HCT116 (cell line): ENCODE data around the gene NPPC. TPM values are rescaled to one million over a fixed set of nuclear protein-coding genes. Genes with fewer than 3 reads are reported as not detected.

Experiments
- ATAC-seq: fragments of 200-7000 bp; cut with Tn5 transposase; 2 replicates; pipeline ENCODE4 v1.9.1; 2020; ENCODE audit warnings: mild to moderate bottlenecking, moderate library complexity
- BruUV-seq: library from RNA; stranded (reverse); fragments of 400-500 nt; replicated peaks from 2 replicates; lab custom pipeline; 2021; lab: Mats Ljungman, UMichigan
- CTCF ChIA-PET: fragments of 300-600 bp; sonication (Branson Sonifier 250); formaldehyde crosslinking; loops from one replicate; lab custom pipeline; 2021; ENCODE audit warnings: antibody characterized with exemption; lab: Charles Lee
- POLR2A ChIA-PET: fragments of 300-600, 350-600 bp; sonication (Branson Sonifier 250); formaldehyde crosslinking; loops from one replicate; lab custom pipeline; 2021; ENCODE audit warnings: antibody characterized with exemption; lab: Charles Lee
- RAD21 ChIA-PET, 2 experiments: fragments of 300-600 bp; sonication (Branson Sonifier 250); formaldehyde crosslinking; loops; one replicate each; lab custom pipeline; 2023; ENCODE audit warnings: low total read pairs in 2 of 2; ENCODE audit not compliant: uncharacterized antibody in 2 of 2, unreplicated experiment in 2 of 2, low non-redundant PET in 1 of 2; lab: Charles Lee
- DNase-seq: peaks from one replicate; pipeline ENCODE4 v3.0.0-alpha.2; 2010; ENCODE audit warnings: low read depth, low spot score
- H2AFZ ChIP-seq: fragments of 200-600 bp; shearing (Covaris generic), sonication (generic); 2 replicates; pipeline ENCODE4 v1.6.1; 2017; ENCODE audit warnings: low read depth, mixed run types, mixed read lengths, antibody characterized with exemption, low read length; ENCODE audit not compliant: poor library complexity, severe bottlenecking
- H3K27ac ChIP-seq: 2 replicates; pipeline ENCODE4 v1.5.1; 2012; ENCODE audit warnings: low read depth, low read length
- H3K27me3 ChIP-seq: fragments of 200-600 bp; sonication (generic); 2 replicates; pipeline ENCODE4 v1.6.1; 2016; ENCODE audit warnings: mixed run types, low read length, mixed read lengths; ENCODE audit not compliant: insufficient read depth
- H3K36me3 ChIP-seq, 2 experiments: fragments of 200-500 bp in 1 of 2; fragments of 200-600 bp in 1 of 2; sonication (Bioruptor generic) in 1 of 2; sonication (generic) in 1 of 2; 2 replicates each; pipeline versions ENCODE4 v1.5.1 to v1.6.1; 2014 to 2016; ENCODE audit warnings: low read length in 2 of 2, inconsistent platforms in 1 of 2, mixed read lengths in 1 of 2, mixed run types in 1 of 2; ENCODE audit not compliant: insufficient read depth in 2 of 2, control insufficient read depth in 1 of 2
- H3K4me1 ChIP-seq, 2 experiments: fragments of 200-600 bp in 1 of 2; sonication (generic) in 1 of 2; 2 replicates each; pipeline versions ENCODE4 v1.5.1 to v1.6.1; 2012 to 2017; ENCODE audit warnings: low read length in 2 of 2, inconsistent platforms in 1 of 2, mild to moderate bottlenecking in 1 of 2, mixed read lengths in 1 of 2, mixed run types in 1 of 2, moderate library complexity in 1 of 2; ENCODE audit not compliant: insufficient read depth in 2 of 2, control insufficient read depth in 1 of 2
- H3K4me2 ChIP-seq: fragments of 200-600 bp; sonication (generic); 2 replicates; pipeline ENCODE4 v1.6.1; 2017; ENCODE audit warnings: mixed run types, low read length, mixed read lengths
- H3K4me3 ChIP-seq, 2 experiments: fragments of 200-600 bp in 1 of 2; sonication (generic) in 1 of 2; replicated peaks in 1 of 2; 2 replicates each; pipeline ENCODE4 v1.5.1; 2011 to 2016; ENCODE audit warnings: low read length in 2 of 2, control low read depth in 1 of 2, low read depth in 1 of 2, mild to moderate bottlenecking in 1 of 2, mixed read lengths in 1 of 2, mixed run types in 1 of 2
- H3K79me2 ChIP-seq: fragments of 200-600 bp; sonication (generic); 2 replicates; pipeline ENCODE4 v1.6.1; 2017; ENCODE audit warnings: mild to moderate bottlenecking, mixed run types, low read length, moderate library complexity, mixed read lengths; ENCODE audit not compliant: insufficient read depth
- H3K9ac ChIP-seq: fragments of 200-600 bp; sonication (generic); 2 replicates; pipeline ENCODE4 v1.6.1; 2016; ENCODE audit warnings: low read length, mixed read lengths
- H3K9me2 ChIP-seq: fragments of 200-600 bp; sonication (generic), shearing (Covaris generic); 2 replicates; pipeline ENCODE4 v1.6.1; 2017; ENCODE audit warnings: mixed run types, mild to moderate bottlenecking, moderate library complexity; ENCODE audit not compliant: insufficient read depth
- H3K9me3 ChIP-seq, 2 experiments: fragments of 200-500 bp in 1 of 2; fragments of 200-600 bp in 1 of 2; sonication (Bioruptor generic) in 1 of 2; sonication (generic) in 1 of 2; 2 replicates each; pipeline ENCODE4 v1.6.1; 2014 to 2017; ENCODE audit warnings: low read length in 2 of 2, mixed read lengths in 2 of 2, inconsistent platforms in 1 of 2, low read depth in 1 of 2, mild to moderate bottlenecking in 1 of 2, mixed run types in 1 of 2, moderate library complexity in 1 of 2; ENCODE audit not compliant: control insufficient read depth in 1 of 2, insufficient read depth in 1 of 2
- H4K20me1 ChIP-seq: fragments of 200-600 bp; sonication (generic), shearing (Covaris generic); 2 replicates; pipeline ENCODE4 v1.6.1; 2017; ENCODE audit warnings: mixed run types, mild to moderate bottlenecking, moderate library complexity; ENCODE audit not compliant: insufficient read depth
- CBX3 ChIP-seq: IDR thresholded peaks from 2 replicates; pipeline ENCODE4 v1.6.1; 2012; ENCODE audit warnings: low read depth
- CEBPB ChIP-seq: IDR thresholded peaks from 2 replicates; pipeline ENCODE4 v1.6.1; 2012; ENCODE audit warnings: low read depth
- EGR1 ChIP-seq: IDR thresholded peaks from 2 replicates; pipeline ENCODE4 v1.6.1; 2012; ENCODE audit warnings: low read depth
- ELF1 ChIP-seq: IDR thresholded peaks from 2 replicates; pipeline ENCODE4 v1.6.1; 2012; ENCODE audit warnings: low read depth, borderline replicate concordance
- EZH2 ChIP-seq: fragments of 200-600 bp; sonication (generic); IDR thresholded peaks from 2 replicates; pipeline ENCODE4 v1.6.1; 2017; ENCODE audit warnings: antibody characterized with exemption, mixed run types
- FOSL1 ChIP-seq: IDR thresholded peaks from 2 replicates; pipeline ENCODE4 v1.6.1; 2012; ENCODE audit warnings: low read depth
- JUND ChIP-seq: IDR thresholded peaks from 2 replicates; pipeline ENCODE4 v1.6.1; 2012
- SP1 ChIP-seq: IDR thresholded peaks from 2 replicates; pipeline ENCODE4 v1.6.1; 2012; ENCODE audit warnings: low read depth
- SRF ChIP-seq: IDR thresholded peaks from 2 replicates; pipeline ENCODE4 v1.6.1; 2012; ENCODE audit warnings: low read depth
- YY1 ChIP-seq: IDR thresholded peaks from 2 replicates; pipeline ENCODE4 v1.6.1; 2011; ENCODE audit warnings: low read length, low read depth, moderate library complexity, mild to moderate bottlenecking; ENCODE audit not compliant: insufficient replicate concordance; ENCODE audit errors: extremely low read depth
- ZBTB33 ChIP-seq: IDR thresholded peaks from 2 replicates; pipeline ENCODE4 v1.6.1; 2011; ENCODE audit warnings: mild to moderate bottlenecking, low read length, moderate library complexity; ENCODE audit not compliant: insufficient replicate concordance; ENCODE audit errors: extremely low read depth
- ZFX ChIP-seq: fragments of 450-650 bp; IDR thresholded peaks from 2 replicates; pipeline ENCODE4 v1.6.1; 2017
- ZNF274 ChIP-seq: fragments of 200-500 bp; sonication (Bioruptor generic); IDR thresholded peaks from 2 replicates; pipeline ENCODE4 v1.6.1; 2014; ENCODE audit warnings: mild to moderate bottlenecking, low read depth, low read length, inconsistent platforms
- intact Hi-C: fragments of 100-400 bp; cut with micrococcal nuclease; formaldehyde crosslinking; loops from 2 replicates; pipeline ENCODE4 v1.10.0; 2022
- total RNA-seq: library from RNA; stranded (reverse); gene quantifications from one replicate; pipeline ENCODE4 v1.2.1, GENCODE V29; 2021; ENCODE audit not compliant: unreplicated experiment

Gene NPPC
- total RNA-seq, 1 experiment from 2014 or later, result 0.52 TPM

GRCh38 chr2:231923951-231924888 is 2.0 kb downstream of the NPPC start (continued):
- TF ChIP-seq ZBTB33, result no peak
- no peak for TF ChIP-seq EZH2
- no peak for TF ChIP-seq ELF1
- TF ChIP-seq SRF, result no peak
- no peak for TF ChIP-seq CBX3
- no peak for TF ChIP-seq ZFX
- TF ChIP-seq CEBPB, result no peak
- no peak for TF ChIP-seq ZNF274
- no peak for TF ChIP-seq FOSL1

- H3K79me2 ChIP-seq, result no peaks in the 10 kb centered on the region
- no peaks in the 10 kb centered on the region for H3K9me2 ChIP-seq
- CTCF ChIA-PET, result no interaction called here
- ATAC-seq (no peak), DNase-seq (no peak)
- peaks cover 8 to 18% of the 10 kb centered on the region in 2 experiments for H3K4me1 ChIP-seq
- H3K9me3 ChIP-seq, result no peaks in the 10 kb centered on the region
- H3K36me3 ChIP-seq, result no peaks in the 10 kb centered on the region
- no TSS peak for BruUV-seq
- H3K27me3 ChIP-seq, result no peaks in the 10 kb centered on the region
- TF ChIP-seq JUND, result no peak
- TF ChIP-seq SP1, result no peak
- TF ChIP-seq ELF1, result no peak
- no peak for TF ChIP-seq YY1
- no peak for TF ChIP-seq EGR1
- TF ChIP-seq, all 23 proteins: peak for 0
- RAD21 ChIA-PET, result no interaction called here
- no peaks in the 10 kb centered on the region for H4K20me1 ChIP-seq
- no peak overlapping the region for H3K9ac ChIP-seq
- no peak overlapping the region for H2AFZ ChIP-seq
- intact Hi-C loops, result no loop called here
- POLR2A ChIA-PET, result no interaction called here
- H3K4me3 ChIP-seq, result no peak overlapping the region
- no peak overlapping the region for H3K4me2 ChIP-seq
- H3K27ac ChIP-seq, result no peak overlapping the region
These were observed 3.2 kb downstream of the NPPC start for GRCh38 chr2:231923010-231923344.
